ENCODE data around the gene CD2BP2. TPM values are rescaled to one million over a fixed set of nuclear protein-coding genes. Genes with fewer than 3 reads are reported as not detected.

The CD2BP2 gene
- total and polyA plus RNA-seq, 3 donors from 2014 or later: 32.8 to 52.5 (median 39.5) TPM

- 91 to 93% methylated on average over 5 of the region's 5 CpGs for WGBS, 2 donors
- H3K9me3 ChIP-seq: no peaks in the 10 kb centered on the region
- no peaks in the 10 kb centered on the region for H3K27me3 ChIP-seq
- TF ChIP-seq CTCF (IDR thresholded peaks at IDR 0.05) (no peak), POLR2A (IDR thresholded peaks at IDR 0.05) (no peak)
- DNase-seq: no peak
- H3K4me1 ChIP-seq: peaks cover 22% of the 10 kb centered on the region
- H3K27ac ChIP-seq: no peak overlapping the region
- no peaks in the 10 kb centered on the region for H3K36me3 ChIP-seq (ENCODE audit: low read depth, missing control alignments)
- no peak overlapping the region for H3K4me3 ChIP-seq
- intact Hi-C loops (cut with DNase I; ENCODE audit: low total_unique reads): no loop called here
Observed at GRCh38 chr16:30372725-30373124, 17.6 kb upstream of the CD2BP2 start.

- TF ChIP-seq POLR2A (IDR thresholded peaks at IDR 0.05): no peak
- TF ChIP-seq CTCF (IDR thresholded peaks at IDR 0.05): no peak
- Histone ChIP-seq H3K27me3 (no peaks in the 10 kb centered on the region), H3K36me3 (ENCODE audit: low read depth, missing control alignments) (no peaks in the 10 kb centered on the region), H3K4me3 (no peak overlapping the region), H3K27ac (no peak overlapping the region), H3K4me1 (peaks cover 22% of the 10 kb centered on the region), H3K9me3 (no peaks in the 10 kb centered on the region)
- intact Hi-C loops (cut with DNase I; ENCODE audit: low total_unique reads): no loop called here
- 41 to 57% methylated on average over 6 of the region's 6 CpGs for WGBS, 2 donors
- DNase-seq: no peak
Observed at GRCh38 chr16:30372038-30372712, 17.1 kb upstream of the CD2BP2 start.

- peaks cover 26% of the 10 kb centered on the region for H3K4me1 ChIP-seq
- intact Hi-C loops (cut with DNase I; ENCODE audit: low total_unique reads): no loop called here
- DNase-seq: no peak
- 13 to 16% methylated on average over 11 of the region's 11 CpGs for WGBS, 2 donors
- H3K27ac ChIP-seq: peak overlapping the region; percentile 79 to 83
- H3K27me3 ChIP-seq: no peaks in the 10 kb centered on the region
- no peaks in the 10 kb centered on the region for H3K36me3 ChIP-seq (ENCODE audit: low read depth, missing control alignments)
- H3K9me3 ChIP-seq: no peaks in the 10 kb centered on the region
- H3K4me3 ChIP-seq: peak overlapping the region; percentile 43 to 60
- TF ChIP-seq CTCF (IDR thresholded peaks at IDR 0.05) (no peak), POLR2A (IDR thresholded peaks at IDR 0.05) (no peak)
Observed at GRCh38 chr16:30371248-30371816, 16.2 kb upstream of the CD2BP2 start.

GRCh38 chr16:30370456-30371247 is 15.5 kb upstream of the CD2BP2 start, which contains the start of gene TBC1D10B:
Gene TBC1D10B, minus strand, starts transcription at chr16:30370494. Its CDS starts 311 bp downstream, at chr16:30370183.
- Histone ChIP-seq H3K27me3 (no peaks in the 10 kb centered on the region), H3K36me3 (ENCODE audit: low read depth, missing control alignments) (no peaks in the 10 kb centered on the region), H3K9me3 (no peaks in the 10 kb centered on the region), H3K4me3 (peak within 1 kb of the TSS; percentile 82 to 87), H3K4me1 (peaks cover 26% of the 10 kb centered on the region), H3K27ac (peak within 1 kb of the TSS; percentile 79 to 90)
- DNase-seq: peak; percentile 99
- intact Hi-C loops (cut with DNase I; ENCODE audit: low total_unique reads): no loop called here
- TF ChIP-seq POLR2A (IDR thresholded peaks at IDR 0.05) (peak; percentile 5), CTCF (IDR thresholded peaks at IDR 0.05) (peak in 1 of 3 experiments; percentile 39)
- WGBS, 2 donors: 0% methylated on average over 24 to 40 of the region's 40 CpGs

Measured in testis (tissue), 3 donors.